Measurements from ENCODE around the gene C2orf72. TPM values are rescaled to one million over a fixed set of nuclear protein-coding genes. Genes with fewer than 3 reads are reported as not detected.
"Not testable (repeated sequence)": the region's sequence is repeated elsewhere in the genome, so short reads cannot be mapped to it uniquely, and the experiment has no call there.

C2orf72 gene
- total RNA-seq, 1 experiment from 2014 or later: 0.49 TPM

DNA sequence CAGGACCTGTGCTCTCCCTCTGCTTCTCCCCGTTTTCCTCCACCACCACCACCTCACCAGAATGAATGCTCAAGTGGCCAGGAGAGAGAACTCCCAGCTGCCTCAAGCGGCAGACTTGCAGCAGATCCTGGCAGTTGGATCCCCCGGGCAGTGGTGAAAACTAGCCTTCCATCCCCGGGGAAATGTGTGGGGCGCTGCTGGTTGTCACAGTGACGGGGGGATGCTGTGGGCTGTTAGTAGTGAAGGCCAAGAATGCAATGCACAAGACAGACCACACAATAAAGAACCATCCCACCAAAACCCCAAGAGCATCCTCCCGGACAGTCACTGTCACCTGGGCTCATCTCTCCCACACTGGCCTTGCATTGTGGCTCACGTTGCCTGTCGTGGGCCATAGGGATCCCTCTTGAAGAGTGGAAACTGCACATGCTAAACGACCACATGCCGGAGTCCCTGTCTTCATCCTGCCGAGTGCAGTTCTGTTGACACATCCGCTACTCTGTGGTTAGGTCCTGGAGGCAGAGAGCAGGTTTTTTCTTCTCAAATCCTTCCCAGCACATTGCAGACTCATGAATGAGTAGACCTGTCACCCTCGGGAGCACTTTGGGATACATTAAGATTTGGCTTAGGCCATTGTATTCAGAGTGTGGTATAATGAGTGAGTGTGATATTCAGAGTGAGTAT lies 27.9 kb upstream of the C2orf72 start:
- Histone ChIP-seq H3K9me3 (no peaks in the 10 kb centered on the region), H3K27me3 (no peaks in the 10 kb centered on the region), H3K4me3 (no peak overlapping the region), H3K36me3 (no peaks in the 10 kb centered on the region)
- no peak for DNase-seq

DNA sequence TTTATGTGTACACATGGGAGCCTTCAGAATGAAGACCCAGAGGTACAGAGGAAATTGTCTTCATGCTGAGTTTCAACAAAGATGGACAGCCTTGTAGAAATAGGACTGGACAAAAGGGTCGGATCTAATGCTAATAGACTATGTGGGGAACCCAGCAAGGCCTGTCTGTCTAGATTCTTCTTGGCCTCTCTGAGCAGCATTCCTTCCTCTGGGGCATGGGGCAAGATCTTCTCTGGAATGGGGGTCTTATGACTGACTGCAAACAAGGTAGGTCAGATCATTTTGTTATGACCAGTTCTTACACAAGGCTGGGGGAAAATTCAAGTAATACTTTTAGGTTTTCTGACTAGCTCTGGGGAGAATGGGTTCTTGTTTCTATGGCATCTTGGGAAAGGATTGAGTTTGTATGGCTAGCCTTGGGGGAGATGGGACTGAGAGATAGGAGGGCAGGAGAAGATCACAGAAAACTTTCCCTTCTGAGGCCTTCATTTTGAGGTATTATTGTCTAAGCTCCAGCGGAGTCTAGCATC lies 27.1 kb upstream of the C2orf72 start:
- Histone ChIP-seq H3K9me3 (no peaks in the 10 kb centered on the region), H3K27me3 (no peaks in the 10 kb centered on the region), H3K4me3 (no peak overlapping the region), H3K36me3 (no peaks in the 10 kb centered on the region)
- DNase-seq: no peak

DNA sequence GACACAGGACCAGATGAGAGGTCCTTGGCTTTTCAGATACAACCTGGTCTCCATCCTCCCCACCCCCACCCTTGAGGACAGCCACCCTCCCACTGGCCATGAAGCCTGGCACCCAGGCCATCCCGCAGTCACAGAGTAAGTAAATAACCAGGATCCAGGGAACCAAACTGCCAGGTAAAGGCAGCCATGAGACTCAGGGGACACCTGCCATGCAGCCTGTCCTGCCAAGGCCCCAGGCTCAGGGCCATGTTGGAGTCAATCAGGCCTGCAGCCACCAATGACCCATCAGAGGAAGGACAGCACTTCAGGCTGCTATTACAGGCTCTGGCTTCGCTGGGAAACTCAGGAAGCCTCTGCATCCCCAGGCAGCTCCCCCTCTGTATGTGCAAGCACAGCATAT lies 25.8 kb upstream of the C2orf72 start:
- Histone ChIP-seq H3K9me3 (no peaks in the 10 kb centered on the region), H3K27me3 (no peaks in the 10 kb centered on the region), H3K4me3 (no peak overlapping the region), H3K36me3 (no peaks in the 10 kb centered on the region)
- DNase-seq: no peak

DNA sequence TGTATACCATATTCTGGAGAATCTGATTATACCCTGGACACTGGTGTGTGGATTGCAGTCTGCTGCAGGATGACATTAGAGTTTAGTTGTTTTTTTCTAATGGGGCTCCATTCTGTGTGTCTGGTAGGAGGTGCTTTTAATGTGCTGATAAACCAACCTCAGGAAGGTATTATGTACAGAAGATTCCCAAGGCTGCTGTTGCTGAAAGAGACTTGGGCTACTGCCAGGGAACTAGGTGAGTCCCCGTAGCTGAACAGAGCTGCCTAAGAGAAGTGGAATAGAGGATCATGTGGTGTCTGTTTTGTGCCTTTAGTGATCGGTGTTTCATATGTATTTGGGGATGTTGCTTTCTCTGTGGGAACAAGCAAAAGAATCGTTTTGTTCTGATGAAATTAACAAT lies 24.9 kb upstream of the C2orf72 start:
- H3K27me3 ChIP-seq: no peaks in the 10 kb centered on the region; the same call in 1 of the 2 replicates
- H3K4me3 ChIP-seq: no peak overlapping the region
- no peak for DNase-seq
- H3K36me3 ChIP-seq: no peaks in the 10 kb centered on the region
- no peaks in the 10 kb centered on the region for H3K9me3 ChIP-seq

DNA sequence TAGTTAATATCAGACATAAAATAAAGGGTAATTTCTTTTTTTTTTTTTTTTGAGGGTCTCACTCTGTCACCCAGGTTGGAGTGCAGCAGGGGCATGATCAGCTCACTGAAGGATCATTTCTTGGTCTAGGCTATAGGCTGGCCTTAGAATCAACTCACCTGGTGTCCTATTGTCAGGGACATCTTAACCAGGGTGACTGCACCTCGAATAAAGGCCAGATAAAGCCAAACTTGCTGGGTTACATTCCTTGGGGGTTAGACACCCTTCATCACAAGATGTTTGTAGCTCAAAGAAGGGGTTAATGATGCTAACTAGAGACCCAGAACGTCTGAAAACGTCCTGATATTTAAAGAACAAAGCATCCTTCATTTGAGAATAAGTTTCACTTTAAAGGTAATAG lies 23.5 kb upstream of the C2orf72 start:
- Histone ChIP-seq H3K36me3 (no peaks in the 10 kb centered on the region), H3K27me3 (no peaks in the 10 kb centered on the region; the same call in 1 of the 2 replicates), H3K9me3 (no peaks in the 10 kb centered on the region), H3K4me3 (no peak overlapping the region)
- DNase-seq: no peak

DNA sequence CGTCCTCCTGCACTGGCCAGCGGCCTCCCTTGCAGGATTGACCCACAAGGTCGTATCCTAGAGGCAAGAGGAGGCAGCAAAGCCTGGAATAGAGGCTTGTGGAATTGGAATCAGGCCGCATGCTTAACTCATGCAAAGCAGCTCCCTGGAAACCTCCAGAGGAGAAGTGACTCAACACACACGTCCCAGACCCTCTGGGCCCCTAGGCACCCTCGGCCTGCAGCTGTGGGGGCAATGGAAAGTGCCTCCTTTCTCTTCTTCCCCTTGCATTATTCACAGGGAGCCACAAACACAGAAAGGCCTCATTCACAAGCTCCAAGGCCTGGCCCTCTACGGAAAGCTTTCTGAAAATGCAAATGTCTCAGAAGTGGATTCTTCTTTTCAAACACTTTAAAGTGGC lies 21.8 kb upstream of the C2orf72 start:
- no peaks in the 10 kb centered on the region for H3K36me3 ChIP-seq
- H3K4me3 ChIP-seq: no peak overlapping the region
- no peak for DNase-seq
- H3K9me3 ChIP-seq: no peaks in the 10 kb centered on the region
- no peaks in the 10 kb centered on the region; the same call in 1 of the 2 replicates for H3K27me3 ChIP-seq

DNA sequence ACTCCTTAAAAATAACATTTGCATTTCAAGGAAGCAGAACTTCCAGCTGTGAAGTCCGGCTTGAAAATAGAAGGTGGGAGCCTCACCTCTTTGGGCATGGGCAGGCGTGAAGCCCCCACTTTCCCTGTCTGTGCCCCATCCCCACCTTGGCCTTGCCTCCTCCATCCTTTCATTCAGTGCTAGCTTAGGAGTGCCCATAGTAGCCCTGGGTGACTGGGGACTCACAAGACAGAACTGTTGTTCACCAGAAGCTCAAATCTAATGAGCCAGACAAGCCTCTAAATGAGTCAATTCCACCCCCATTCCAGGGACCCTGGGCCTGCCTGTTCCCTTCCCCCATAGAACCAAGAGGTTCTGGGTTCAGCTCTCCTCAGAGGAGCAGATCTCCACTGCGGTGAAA lies 21.4 kb upstream of the C2orf72 start:
- no peak for DNase-seq
- no peak overlapping the region for H3K4me3 ChIP-seq
- H3K27me3 ChIP-seq: no peaks in the 10 kb centered on the region; the same call in 1 of the 2 replicates
- no peaks in the 10 kb centered on the region for H3K9me3 ChIP-seq
- H3K36me3 ChIP-seq: no peaks in the 10 kb centered on the region

DNA sequence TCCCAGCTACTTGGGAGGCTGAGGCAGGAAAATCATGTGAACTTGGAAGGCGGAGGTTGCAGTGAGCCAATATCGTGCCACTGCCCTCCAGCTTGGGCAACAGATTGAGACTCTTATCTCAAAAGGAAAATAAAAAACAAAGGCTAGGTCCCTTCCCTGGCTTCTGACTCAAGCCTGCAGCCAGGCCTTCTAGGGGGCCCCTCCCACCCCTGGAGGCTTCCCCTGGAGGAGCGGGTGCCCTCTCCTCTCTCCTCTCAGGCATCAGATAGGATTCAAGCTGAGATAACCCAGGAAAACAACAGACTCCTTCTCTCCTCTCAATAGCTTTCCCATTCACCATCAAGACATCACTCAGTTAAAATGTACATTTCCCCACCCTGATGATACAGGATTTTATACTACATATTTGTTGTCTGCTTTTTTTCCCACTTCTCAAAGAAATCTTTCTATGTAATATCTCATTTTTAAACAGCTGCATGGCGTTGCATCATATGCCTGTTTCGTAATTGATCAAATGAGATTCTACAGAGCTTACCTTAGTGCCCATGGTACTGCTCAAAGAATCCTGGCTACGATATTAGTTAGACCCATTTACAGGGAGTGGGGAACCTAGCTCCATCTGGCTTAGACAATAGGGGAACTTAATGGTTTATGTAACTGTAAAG lies 20.6 kb upstream of the C2orf72 start:
- Histone ChIP-seq H3K9me3 (no peaks in the 10 kb centered on the region), H3K27me3 (no peaks in the 10 kb centered on the region; the same call in 1 of the 2 replicates)

DNA sequence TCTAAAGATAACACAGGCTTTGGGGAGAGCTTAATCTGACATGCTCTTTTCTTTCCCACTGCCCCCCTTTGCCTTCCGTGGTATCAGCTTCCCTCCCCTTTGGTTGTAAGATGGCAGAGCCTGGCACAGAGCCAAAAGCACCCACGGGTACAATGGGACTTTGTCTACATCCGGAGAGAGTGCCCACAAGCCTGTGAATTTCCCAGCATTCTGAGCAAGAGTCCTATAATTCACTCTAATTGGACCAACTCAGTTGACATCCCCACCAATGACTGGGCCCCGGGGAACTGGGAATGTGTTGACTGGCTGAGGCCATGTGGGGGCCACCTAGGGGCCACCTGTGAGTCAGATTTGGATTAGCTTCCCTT lies 20.1 kb upstream of the C2orf72 start:
- peak; percentile 5 for DNase-seq
- H3K9me3 ChIP-seq: no peaks in the 10 kb centered on the region
- H3K27me3 ChIP-seq: no peaks in the 10 kb centered on the region; the same call in 1 of the 2 replicates
- no peak overlapping the region for H3K4me3 ChIP-seq
- H3K36me3 ChIP-seq: no peaks in the 10 kb centered on the region

More for the DNA sequence above, 20.6 kb upstream of the C2orf72 start:
- H3K36me3 ChIP-seq: no peaks in the 10 kb centered on the region
- DNase-seq: no peak
- no peak overlapping the region for H3K4me3 ChIP-seq

DNA sequence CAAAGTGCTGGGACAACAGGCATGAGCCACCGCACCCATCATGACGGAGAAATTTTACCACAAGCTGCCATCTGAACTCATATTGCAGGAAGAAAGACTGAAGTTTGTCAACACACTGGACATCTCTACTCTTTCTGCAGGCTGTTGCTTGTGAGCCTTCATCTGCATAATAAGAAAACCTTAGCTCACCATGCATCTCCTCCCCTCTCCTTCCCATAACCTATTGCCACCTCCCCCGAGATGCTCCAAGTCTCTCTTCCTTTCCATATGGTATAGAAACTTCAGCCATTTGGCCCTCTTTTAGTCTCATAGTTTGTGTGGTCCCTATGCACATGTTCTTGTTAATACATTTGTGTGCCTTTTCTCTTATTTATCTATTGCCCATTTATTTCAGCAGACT lies 19.1 kb upstream of the C2orf72 start:
- Histone ChIP-seq H3K9me3 (no peaks in the 10 kb centered on the region), H3K27me3 (no peaks in the 10 kb centered on the region; the same call in 1 of the 2 replicates), H3K36me3 (no peaks in the 10 kb centered on the region), H3K4me3 (no peak overlapping the region)
- no peak for DNase-seq

DNA sequence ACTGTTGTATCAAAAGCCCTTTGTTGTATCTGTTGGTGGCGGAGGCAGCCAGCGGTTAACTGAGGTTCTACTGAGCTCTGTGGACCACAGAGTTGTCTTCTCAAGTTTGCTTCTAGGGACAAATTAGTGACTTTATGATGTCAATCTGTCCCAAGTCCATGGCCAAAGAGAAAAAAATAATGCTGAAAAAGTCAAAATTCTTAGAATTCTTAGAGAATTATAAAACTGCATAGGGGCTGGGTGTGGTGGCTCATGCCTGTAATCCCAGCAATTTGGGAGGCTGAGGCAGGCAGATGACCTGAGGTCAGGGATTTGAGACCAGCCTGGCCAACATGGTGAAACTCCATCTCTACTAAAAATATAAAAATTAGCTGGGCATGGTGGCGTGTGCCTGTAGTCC lies 12.3 kb upstream of the C2orf72 start:
- not testable (repeated sequence) for DNase-seq, H3K4me3 ChIP-seq, H3K36me3 ChIP-seq, H3K9me3 ChIP-seq, H3K27me3 ChIP-seq

DNA sequence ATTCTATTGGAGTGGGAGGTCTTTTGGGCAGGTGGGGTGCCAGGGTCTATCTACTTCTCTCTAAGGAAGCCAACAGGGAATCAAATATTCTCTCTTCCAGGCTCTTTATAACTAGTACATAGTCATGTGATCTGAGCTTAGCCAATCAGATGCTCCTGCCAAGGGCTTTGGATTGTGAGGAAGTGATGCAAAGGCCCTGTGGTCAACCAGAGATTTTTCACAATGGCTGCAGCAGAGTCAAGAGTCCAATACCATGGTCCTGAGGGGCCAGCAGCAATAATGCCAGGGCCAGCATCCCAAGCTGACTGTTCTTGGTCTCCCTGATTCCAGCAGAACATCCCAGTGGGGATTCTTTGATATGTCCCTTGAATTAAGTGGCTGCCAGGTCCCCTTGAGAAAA lies 8.4 kb upstream of the C2orf72 start:
- no peak for DNase-seq
- Histone ChIP-seq H3K36me3 (no peaks in the 10 kb centered on the region), H3K9me3 (no peaks in the 10 kb centered on the region), H3K27me3 (no peaks in the 10 kb centered on the region; the same call in 1 of the 2 replicates), H3K4me3 (no peak overlapping the region)

DNA sequence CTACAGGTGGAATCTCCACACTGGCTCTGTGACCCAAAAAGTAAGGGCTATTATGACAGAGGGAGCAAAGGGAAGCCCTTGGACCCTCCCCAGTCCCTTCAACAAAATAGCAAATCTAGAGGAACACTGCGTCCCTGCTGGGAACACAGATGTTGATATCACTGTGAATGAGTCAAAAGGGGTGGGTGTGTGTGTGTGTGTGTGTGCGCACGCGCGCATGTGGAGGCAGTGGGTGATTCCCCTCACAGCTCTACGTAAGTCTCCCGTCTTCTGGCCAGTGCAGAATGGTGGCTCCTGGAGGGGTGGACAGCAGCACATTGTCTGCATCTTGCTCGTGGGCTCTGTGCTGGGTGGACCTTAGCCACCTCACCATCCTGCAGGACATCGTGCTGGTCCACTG lies 7.8 kb upstream of the C2orf72 start:
- DNase-seq: no peak
- H3K4me3 ChIP-seq: no peak overlapping the region

DNA sequence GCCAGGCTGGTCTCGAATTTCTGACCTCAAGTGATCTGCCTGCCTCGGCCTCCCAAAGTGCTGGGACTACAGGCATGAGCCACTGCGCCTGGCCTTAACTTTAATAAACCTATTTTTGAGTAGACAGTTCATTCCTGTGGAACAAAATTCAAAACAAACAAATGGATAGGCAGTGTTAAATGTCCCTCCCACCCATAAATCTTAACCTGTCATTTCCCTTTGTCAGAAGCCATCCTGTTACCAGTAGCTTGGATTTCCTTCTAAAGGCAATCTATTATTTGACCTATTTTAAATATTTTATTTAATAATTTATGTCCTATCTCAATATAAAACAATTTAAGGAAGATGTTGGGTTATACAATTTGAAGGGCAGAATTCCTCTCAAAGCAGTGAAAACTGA lies 6.6 kb upstream of the C2orf72 start:
- H3K4me3 ChIP-seq: no peak overlapping the region
- H3K27me3 ChIP-seq: peaks cover 3% of the 10 kb centered on the region
- no peak for DNase-seq
- no peaks in the 10 kb centered on the region for H3K9me3 ChIP-seq
- H3K36me3 ChIP-seq: no peaks in the 10 kb centered on the region

More for the DNA sequence above, 7.8 kb upstream of the C2orf72 start:
- Histone ChIP-seq H3K9me3 (no peaks in the 10 kb centered on the region), H3K36me3 (no peaks in the 10 kb centered on the region), H3K27me3 (no peaks in the 10 kb centered on the region; the same call in 1 of the 2 replicates)

DNA sequence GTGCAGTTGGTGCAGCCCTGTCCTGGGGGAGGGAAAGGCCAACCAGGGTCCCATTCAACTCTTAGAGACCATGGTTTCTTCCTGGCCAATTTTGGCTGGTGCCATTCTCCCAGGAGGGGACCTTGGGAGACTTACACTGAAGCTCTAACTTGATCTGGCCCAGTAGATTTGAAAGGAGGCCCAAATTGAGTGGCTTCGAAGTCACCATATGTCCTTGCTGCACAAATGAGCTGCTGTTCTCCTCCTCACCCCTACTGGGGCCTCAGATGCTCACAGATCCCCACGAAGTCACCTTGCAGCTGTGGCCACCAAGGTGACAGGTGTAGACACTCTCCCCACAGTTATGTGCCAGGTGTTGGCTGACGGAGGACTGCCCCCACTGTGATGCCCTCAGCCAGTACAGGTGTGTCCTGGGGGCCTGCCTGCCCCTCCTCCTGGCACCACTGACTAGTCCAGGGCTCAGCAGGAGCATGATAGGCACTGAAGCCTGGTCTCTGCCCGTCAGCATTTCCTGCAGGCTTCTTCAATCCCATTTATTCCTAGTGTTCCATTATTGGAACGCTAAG lies 4.7 kb upstream of the C2orf72 start:
- Histone ChIP-seq H3K36me3 (no peaks in the 10 kb centered on the region), H3K9me3 (no peaks in the 10 kb centered on the region), H3K4me3 (no peak overlapping the region), H3K27me3 (peaks cover 17% of the 10 kb centered on the region)
- DNase-seq: no peak

DNA sequence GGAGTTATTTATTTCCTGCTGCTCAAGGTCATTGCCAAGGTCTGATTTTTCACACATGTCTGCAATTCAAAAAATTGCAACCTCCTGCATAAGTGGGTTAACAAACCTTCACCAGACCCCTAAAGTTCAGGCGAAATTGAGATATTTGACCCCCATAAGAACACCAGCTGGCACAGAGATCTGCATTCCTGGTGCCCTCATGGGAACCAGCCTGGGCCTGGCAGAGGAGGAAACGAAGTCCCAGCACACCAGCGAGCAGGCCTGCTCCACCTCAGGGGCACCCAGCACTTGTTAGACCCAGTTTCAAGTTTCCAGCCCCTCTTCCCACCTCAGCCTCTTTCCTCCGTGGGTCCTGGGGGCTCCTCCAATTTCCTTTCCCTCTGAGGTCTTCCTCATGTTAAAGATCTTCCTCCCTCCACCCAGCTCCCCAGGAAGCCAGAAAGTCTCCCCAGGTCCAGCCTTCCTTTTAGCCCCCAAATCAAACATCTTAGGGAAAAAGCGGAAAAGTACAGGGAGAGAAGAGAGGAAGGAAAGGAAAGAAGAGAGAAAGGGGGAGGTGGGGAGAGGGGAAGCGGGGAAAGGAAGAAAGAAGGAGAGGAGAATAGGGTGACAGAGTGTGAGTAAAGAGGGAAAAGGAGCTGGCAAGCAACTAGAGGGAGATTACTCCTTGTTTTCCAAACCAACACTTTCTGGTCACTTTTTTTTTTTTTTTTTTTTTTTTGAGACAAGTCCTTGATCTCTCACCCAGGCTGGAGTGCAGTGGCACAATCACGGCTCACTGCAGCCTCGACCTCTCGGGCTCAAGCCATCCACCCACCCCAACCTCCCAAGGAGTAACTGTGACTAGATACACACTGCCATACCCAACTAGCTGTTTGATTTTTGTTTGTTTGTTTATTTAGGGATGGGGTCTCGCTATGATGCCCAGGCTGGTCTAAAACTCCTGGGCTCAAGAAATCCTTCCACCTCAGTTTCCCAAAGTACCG lies 3.9 kb upstream of the C2orf72 start:
- peaks cover 18% of the 10 kb centered on the region for H3K27me3 ChIP-seq
- H3K4me3 ChIP-seq: no peak overlapping the region
- DNase-seq: no peak
- H3K36me3 ChIP-seq: no peaks in the 10 kb centered on the region
- H3K9me3 ChIP-seq: no peaks in the 10 kb centered on the region
